ENCODE results near the gene TREM2. TPM values are rescaled to one million over a fixed set of nuclear protein-coding genes. Genes with fewer than 3 reads are reported as not detected.

TREM2 gene
- total RNA-seq, 1 experiment from 2014 or later = not detected

DNA sequence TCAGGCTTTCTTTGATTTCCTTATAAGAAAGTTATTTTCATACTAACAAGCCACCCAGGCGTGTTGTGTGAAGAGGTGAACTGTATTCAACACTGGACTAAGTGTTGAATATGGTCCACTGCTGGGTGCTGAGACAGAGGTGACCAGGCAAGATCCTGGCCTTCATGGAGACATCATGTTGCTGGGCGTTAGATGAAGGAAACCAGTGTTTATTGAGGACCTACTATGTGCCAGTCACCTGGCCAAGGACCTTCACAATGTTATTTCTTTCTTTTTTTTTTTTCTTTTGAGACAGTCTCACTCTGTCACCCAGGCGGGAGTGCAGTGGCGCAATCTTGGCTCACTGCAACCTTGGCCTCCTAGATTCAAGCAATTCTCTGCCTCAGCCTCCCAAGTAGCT is 6.9 kb downstream of the TREM2 start:
- CTCF ChIA-PET = interaction anchor here (0.7 kb wide), 1 partner anchor 164 kb away, joined by 7 read pairs; no protein-coding TSS in a partner anchor
- POLR2A ChIA-PET (ENCODE audit: unreplicated experiment) = no interaction called here
- H3K79me2 ChIP-seq (ENCODE audit: low read length) = no peaks in the 10 kb centered on the region
- peaks cover 5% of the 10 kb centered on the region; the same call in 1 of the 2 replicates for H3K27me3 ChIP-seq (ENCODE audit: low read length)
- H4K20me1 ChIP-seq (ENCODE audit: low read length) = no peaks in the 10 kb centered on the region
- ATAC-seq (no peak), DNase-seq (no peak)
- intact Hi-C loops (cut with micrococcal nuclease) = no loop called here
- H3K27ac ChIP-seq (ENCODE audit: low read length) = no peak overlapping the region
- H3F3A ChIP-seq (ENCODE audit: low read length, unreplicated experiment) = no peaks in the 10 kb centered on the region
- no peak overlapping the region for H3K4me2 ChIP-seq (ENCODE audit: low read length)
- TF ChIP-seq EZH2 (IDR thresholded peaks at IDR 0.05; ENCODE audit: low read length, unreplicated experiment) (no peak), EZH2phosphoT487 (IDR thresholded peaks at IDR 0.05; ENCODE audit: borderline replicate concordance, low read length) (no peak), CTCF (conservative IDR thresholded peaks at IDR 0.05; ENCODE audit: low read depth, low read length) (no peak)
- H2AFZ ChIP-seq (ENCODE audit: low read length) = no peak overlapping the region
- H3K4me3 ChIP-seq (ENCODE audit: low read length) = no peak overlapping the region
- no peak overlapping the region for H3K9ac ChIP-seq (ENCODE audit: low read length)
- no peaks in the 10 kb centered on the region for H3K4me1 ChIP-seq (ENCODE audit: insufficient read depth, low read length)
- BruUV-seq (replicated peaks) = no TSS peak
- H3K36me3 ChIP-seq (ENCODE audit: low read depth, low read length) = no peaks in the 10 kb centered on the region
- no peaks in the 10 kb centered on the region for H3K9me3 ChIP-seq (ENCODE audit: low read length)
- H3K9me2 ChIP-seq (replicated peaks; ENCODE audit: low read length) = no peaks in the 10 kb centered on the region

DNA sequence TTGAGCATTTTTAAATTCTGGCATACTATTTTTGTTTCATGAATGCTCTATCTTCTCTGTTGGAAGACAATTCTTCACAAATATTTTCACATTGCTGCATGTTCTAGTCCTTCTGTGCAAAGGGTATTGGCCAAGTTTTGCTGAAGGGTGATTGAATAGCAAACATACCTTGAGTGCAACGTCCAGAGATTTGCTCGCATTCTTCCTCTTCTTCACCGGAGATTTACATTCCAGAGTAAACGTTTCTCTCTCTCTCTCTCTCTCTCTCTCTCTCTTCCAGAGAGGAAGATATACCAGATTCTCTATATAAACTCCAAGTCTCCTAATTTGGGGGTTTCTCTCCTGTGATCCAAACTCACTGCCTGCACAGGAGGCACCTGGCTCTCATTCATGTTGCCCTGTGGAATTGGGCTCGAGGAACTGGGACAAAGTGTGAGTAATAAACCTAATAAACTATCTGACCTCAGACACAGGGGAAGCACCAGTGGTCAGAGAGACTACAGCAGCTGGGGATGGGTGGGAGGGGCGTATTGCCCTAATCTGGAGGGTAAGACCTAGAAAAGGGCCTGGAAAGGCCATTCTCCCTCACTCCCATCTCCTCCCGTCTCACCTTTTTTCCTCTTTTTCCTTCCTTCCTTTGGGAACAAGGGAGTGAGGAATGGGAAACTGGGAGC is 7.6 kb downstream of the TREM2 start:
- no peak for ATAC-seq
- intact Hi-C loops (cut with micrococcal nuclease) = no loop called here

More for the DNA sequence above, 7.6 kb downstream of the TREM2 start:
- DNase-seq = no peak
- no TSS peak for BruUV-seq (replicated peaks)
- H3K27me3 ChIP-seq (ENCODE audit: low read length) = peaks cover 5% of the 10 kb centered on the region; the same call in 1 of the 2 replicates
- no peaks in the 10 kb centered on the region for H4K20me1 ChIP-seq (ENCODE audit: low read length)
- H3K36me3 ChIP-seq (ENCODE audit: low read depth, low read length) = no peaks in the 10 kb centered on the region
- no peaks in the 10 kb centered on the region for H3K9me3 ChIP-seq (ENCODE audit: low read length)
- H3F3A ChIP-seq (ENCODE audit: low read length, unreplicated experiment) = no peaks in the 10 kb centered on the region
- H3K4me2 ChIP-seq (ENCODE audit: low read length) = no peak overlapping the region
- POLR2A ChIA-PET (ENCODE audit: unreplicated experiment) = no interaction called here
- H3K27ac ChIP-seq (ENCODE audit: low read length) = no peak overlapping the region
- no peak overlapping the region for H2AFZ ChIP-seq (ENCODE audit: low read length)
- H3K79me2 ChIP-seq (ENCODE audit: low read length) = no peaks in the 10 kb centered on the region
- no peaks in the 10 kb centered on the region for H3K9me2 ChIP-seq (replicated peaks; ENCODE audit: low read length)
- H3K9ac ChIP-seq (ENCODE audit: low read length) = no peak overlapping the region
- CTCF ChIA-PET = no interaction called here
- H3K4me3 ChIP-seq (ENCODE audit: low read length) = no peak overlapping the region
- no peaks in the 10 kb centered on the region for H3K4me1 ChIP-seq (ENCODE audit: insufficient read depth, low read length)
- no peak for TF ChIP-seq CTCF (conservative IDR thresholded peaks at IDR 0.05; ENCODE audit: low read depth, low read length)
- no peak for TF ChIP-seq EZH2 (IDR thresholded peaks at IDR 0.05; ENCODE audit: low read length, unreplicated experiment)
- TF ChIP-seq EZH2phosphoT487 (IDR thresholded peaks at IDR 0.05; ENCODE audit: borderline replicate concordance, low read length) = no peak

Data from PC-3 (cell line).